ENCODE measurements around the gene NDUFA12.

DNA sequence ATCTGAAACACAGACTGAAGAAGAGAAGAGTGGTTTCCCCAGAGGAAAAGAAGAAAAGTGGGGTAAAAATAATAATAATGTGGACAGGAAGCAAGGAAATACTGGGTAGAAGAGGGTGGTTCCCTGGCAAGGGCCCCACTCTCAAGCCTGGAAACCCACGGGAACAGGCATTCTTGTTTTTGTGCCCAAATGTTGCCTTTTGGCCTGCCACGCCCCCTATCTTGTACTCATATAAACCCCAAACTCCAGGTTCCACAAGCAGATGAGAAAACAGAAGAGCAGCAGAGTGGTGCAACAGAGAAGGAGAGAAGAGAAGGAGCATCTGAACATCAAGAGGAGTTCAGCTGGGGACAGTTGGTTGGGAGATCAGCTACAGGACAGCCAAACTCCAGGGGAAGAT, 51.2 kb downstream of the NDUFA12 start:
- TF ChIP-seq GATA2 (IDR thresholded peaks at IDR 0.05; ENCODE audit: low read depth, low read length) (no peak), GATA3 (IDR thresholded peaks at IDR 0.05; ENCODE audit: low read depth, low read length) (no peak)
